ENCODE results near the gene SULT1A1. TPM values are rescaled to one million over a fixed set of nuclear protein-coding genes. Genes with fewer than 3 reads are reported as not detected.

SULT1A1 gene
- total and polyA plus RNA-seq, 2 of the 4 experiments (the other 2 are of a cell fraction) = 1.2 to 1.6 TPM

GRCh38 chr16:28597692-28598261 lies 12.1 kb downstream of the SULT1A1 start:
- no peak overlapping the region for H2BK120ac ChIP-seq (ENCODE audit: low read depth, low read length)
- H4K20me1 ChIP-seq (ENCODE audit: insufficient read depth, low read length) = no peaks in the 10 kb centered on the region
- H2AK5ac ChIP-seq (ENCODE audit: low read depth, low read length) = no peak overlapping the region
- TF ChIP-seq, protein P1, sequence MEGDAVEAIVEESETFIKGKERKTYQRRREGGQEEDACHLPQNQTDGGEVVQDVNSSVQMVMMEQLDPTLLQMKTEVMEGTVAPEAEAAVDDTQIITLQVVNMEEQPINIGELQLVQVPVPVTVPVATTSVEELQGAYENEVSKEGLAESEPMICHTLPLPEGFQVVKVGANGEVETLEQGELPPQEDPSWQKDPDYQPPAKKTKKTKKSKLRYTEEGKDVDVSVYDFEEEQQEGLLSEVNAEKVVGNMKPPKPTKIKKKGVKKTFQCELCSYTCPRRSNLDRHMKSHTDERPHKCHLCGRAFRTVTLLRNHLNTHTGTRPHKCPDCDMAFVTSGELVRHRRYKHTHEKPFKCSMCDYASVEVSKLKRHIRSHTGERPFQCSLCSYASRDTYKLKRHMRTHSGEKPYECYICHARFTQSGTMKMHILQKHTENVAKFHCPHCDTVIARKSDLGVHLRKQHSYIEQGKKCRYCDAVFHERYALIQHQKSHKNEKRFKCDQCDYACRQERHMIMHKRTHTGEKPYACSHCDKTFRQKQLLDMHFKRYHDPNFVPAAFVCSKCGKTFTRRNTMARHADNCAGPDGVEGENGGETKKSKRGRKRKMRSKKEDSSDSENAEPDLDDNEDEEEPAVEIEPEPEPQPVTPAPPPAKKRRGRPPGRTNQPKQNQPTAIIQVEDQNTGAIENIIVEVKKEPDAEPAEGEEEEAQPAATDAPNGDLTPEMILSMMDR (conservative IDR thresholded peaks at IDR 0.05; ENCODE audit: low read depth, low read length) = no peak
- TF ChIP-seq BHLHE40 (IDR thresholded peaks at IDR 0.05; ENCODE audit: low read depth, low read length) (no peak), RAD21 (IDR thresholded peaks at IDR 0.05; ENCODE audit: low read length) (no peak), MAFK (IDR thresholded peaks at IDR 0.05; ENCODE audit: low read depth, low read length) (no peak), RCOR1 (IDR thresholded peaks at IDR 0.05; ENCODE audit: insufficient replicate concordance, low read length) (no peak), CHD1 (IDR thresholded peaks at IDR 0.05; ENCODE audit: low read depth, low read length) (no peak), POLR2A (IDR thresholded peaks at IDR 0.05; ENCODE audit: low read depth, low read length) (no peak), NFE2L2 (IDR thresholded peaks at IDR 0.05; ENCODE audit: low read depth, low read length) (no peak), ELK1 (IDR thresholded peaks at IDR 0.05; ENCODE audit: borderline replicate concordance, low read depth, low read length) (no peak), MAZ (IDR thresholded peaks at IDR 0.05; ENCODE audit: borderline replicate concordance, low read depth, low read length) (no peak), FOS (IDR thresholded peaks at IDR 0.05; ENCODE audit: low read depth, low read length) (no peak), CEBPB (IDR thresholded peaks at IDR 0.05; ENCODE audit: low read depth, low read length) (no peak), MXI1 (IDR thresholded peaks at IDR 0.05; ENCODE audit: borderline replicate concordance, low read depth, low read length) (no peak), RFX5 (IDR thresholded peaks at IDR 0.05; ENCODE audit: low read depth, low read length) (no peak), SMC3 (IDR thresholded peaks at IDR 0.05; ENCODE audit: low read depth, low read length) (no peak)
- TF ChIP-seq, protein P2, sequence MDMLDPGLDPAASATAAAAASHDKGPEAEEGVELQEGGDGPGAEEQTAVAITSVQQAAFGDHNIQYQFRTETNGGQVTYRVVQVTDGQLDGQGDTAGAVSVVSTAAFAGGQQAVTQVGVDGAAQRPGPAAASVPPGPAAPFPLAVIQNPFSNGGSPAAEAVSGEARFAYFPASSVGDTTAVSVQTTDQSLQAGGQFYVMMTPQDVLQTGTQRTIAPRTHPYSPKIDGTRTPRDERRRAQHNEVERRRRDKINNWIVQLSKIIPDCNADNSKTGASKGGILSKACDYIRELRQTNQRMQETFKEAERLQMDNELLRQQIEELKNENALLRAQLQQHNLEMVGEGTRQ (IDR thresholded peaks at IDR 0.05; ENCODE audit: low read depth, low read length) = no peak
- no peak overlapping the region for H3K4me3 ChIP-seq (ENCODE audit: insufficient read depth, low read depth, low read length)
- no peak overlapping the region for H3K4me2 ChIP-seq (ENCODE audit: low read depth, low read length)
- H4K91ac ChIP-seq (ENCODE audit: insufficient read depth, low read depth, low read length) = no peak overlapping the region
- no peaks in the 10 kb centered on the region for H3K36me3 ChIP-seq (ENCODE audit: control insufficient read depth, insufficient read depth, low read length)
- CTCF ChIA-PET = interaction anchor here (0.6 kb wide), 1 partner anchor 9 kb away, joined by 3 read pairs; no protein-coding TSS in a partner anchor
- H2BK5ac ChIP-seq (ENCODE audit: low read depth, low read length, poor library complexity, severe bottlenecking) = no peak overlapping the region
- H2AFZ ChIP-seq (replicated peaks; ENCODE audit: low read length, poor library complexity) = no peak overlapping the region
- dilution Hi-C loops (cut with HindIII; ENCODE audit: low sequenced_read_pairs, unreplicated experiment) = no loop called here
- BruUV-seq (replicated peaks) = no TSS peak
- no peaks in the 10 kb centered on the region for H3K9me3 ChIP-seq (ENCODE audit: control insufficient read depth, insufficient read depth, low read length)
- H3K4me1 ChIP-seq (ENCODE audit: control insufficient read depth, insufficient read depth, low read length) = no peaks in the 10 kb centered on the region
- DNase-seq (no peak), ATAC-seq (ENCODE audit: low read depth) (no peak)
- no peak overlapping the region for H4K5ac ChIP-seq (ENCODE audit: low read depth, low read length)
- H3K4ac ChIP-seq (ENCODE audit: low read depth, low read length) = no peak overlapping the region
- intact Hi-C loops (cut with micrococcal nuclease) = no loop called here
- H3K27me3 ChIP-seq (ENCODE audit: control insufficient read depth, insufficient read depth, low read length) = peaks cover 6% of the 10 kb centered on the region
- no peak overlapping the region for H3K23ac ChIP-seq (ENCODE audit: low read depth, low read length)
- H2AK9ac ChIP-seq (replicated peaks; ENCODE audit: low read depth, low read length, poor library complexity) = no peak overlapping the region
- in situ Hi-C loops (cut with MboI; ENCODE audit: low sequenced_read_pairs) = no loop called here
- H3K9ac ChIP-seq (ENCODE audit: low read depth, low read length) = no peak overlapping the region
- H3K14ac ChIP-seq (replicated peaks; ENCODE audit: low read depth, low read length) = no peak overlapping the region
- H3K18ac ChIP-seq (ENCODE audit: low read depth, low read length) = no peak overlapping the region
- no peak overlapping the region for H3K56ac ChIP-seq (ENCODE audit: extremely low read depth, insufficient read depth, low read length)
- H3K9me1 ChIP-seq (ENCODE audit: insufficient read depth, low read length) = no peaks in the 10 kb centered on the region
- H2BK15ac ChIP-seq (ENCODE audit: low read depth, low read length) = no peak overlapping the region
- H4K8ac ChIP-seq (ENCODE audit: low read depth in 2 of 2, low read length in 2 of 2) = no peak overlapping the region
- H3K79me1 ChIP-seq (ENCODE audit: low read depth in 1 of 2, low read length in 2 of 2) = no peaks in the 10 kb centered on the region
- no peak overlapping the region for H3K27ac ChIP-seq (ENCODE audit: insufficient read depth, low read length)
- POLR2A ChIA-PET (ENCODE audit: unreplicated experiment) = no interaction called here
- no peak overlapping the region for H2BK20ac ChIP-seq (ENCODE audit: low read depth, low read length)
- 100% methylated on average over 1 of the region's 9 CpGs; no CpG with 5 or more reads in 1 of the 2 experiments for WGBS, 2 experiments (ENCODE audit: extremely low coverage in 2 of 2, insufficient read length in 1 of 2)

All from IMR-90 (cell line).